Fibroblast of lung (primary cell): ENCODE results near the gene FOXA3. TPM values are rescaled to one million over a fixed set of nuclear protein-coding genes. Genes with fewer than 3 reads are reported as not detected.

ENCODE experiments used
- DNase-seq, 2 donors: peaks; one replicate each; pipeline versions ENCODE4 v3.0.0 to v3.0.0-alpha.2; 2010; ENCODE audit warnings: low read depth in 2 of 2
- H2AFZ ChIP-seq: 2 replicates; pipeline ENCODE4 v1.5.1; 2012; ENCODE audit warnings: low read length, control low read depth, inconsistent platforms
- H3K27ac ChIP-seq: 2 replicates; pipeline ENCODE4 v1.5.1; 2011; ENCODE audit warnings: low read length, control low read depth; ENCODE audit not compliant: insufficient read depth
- H3K27me3 ChIP-seq: 2 replicates; pipeline ENCODE4 v1.5.1; 2011; ENCODE audit warnings: mild to moderate bottlenecking, low read length; ENCODE audit not compliant: control insufficient read depth, insufficient read depth
- H3K36me3 ChIP-seq: 2 replicates; pipeline ENCODE4 v1.5.1; 2011; ENCODE audit warnings: low read length; ENCODE audit not compliant: control insufficient read depth, insufficient read depth
- H3K4me1 ChIP-seq: 2 replicates; pipeline ENCODE4 v1.5.1; 2011; ENCODE audit warnings: low read length; ENCODE audit not compliant: control insufficient read depth, insufficient read depth; ENCODE audit errors: extremely low read depth
- H3K4me2 ChIP-seq: 2 replicates; pipeline ENCODE4 v1.5.1; 2011; ENCODE audit warnings: low read length, control low read depth; ENCODE audit not compliant: insufficient read depth; ENCODE audit errors: extremely low read depth
- H3K4me3 ChIP-seq, 4 experiments: fragments of 200-600 bp in 1 of 4; sonication (generic) in 1 of 4; replicated peaks in 1 of 4; 2 replicates each; pipeline ENCODE4 v1.5.1; 2011 to 2016; ENCODE audit warnings: low read length in 4 of 4, low read depth in 3 of 4, mild to moderate bottlenecking in 3 of 4, control low read depth in 2 of 4, inconsistent platforms in 1 of 4, mixed read lengths in 1 of 4; ENCODE audit not compliant: insufficient read depth in 1 of 4; ENCODE audit errors: control extremely low read depth in 1 of 4
- H3K79me2 ChIP-seq: 2 replicates; pipeline ENCODE4 v1.5.1; 2012; ENCODE audit warnings: mild to moderate bottlenecking, low read length, inconsistent platforms; ENCODE audit not compliant: control insufficient read depth, insufficient read depth
- H3K9ac ChIP-seq: 2 replicates; pipeline ENCODE4 v1.5.1; 2011; ENCODE audit warnings: mild to moderate bottlenecking, low read length, control low read depth; ENCODE audit not compliant: insufficient read depth
- H3K9me3 ChIP-seq: 2 replicates; pipeline ENCODE4 v1.5.1; 2012; ENCODE audit warnings: low read depth, low read length; ENCODE audit not compliant: control insufficient read depth, insufficient read depth
- H4K20me1 ChIP-seq: 2 replicates; pipeline ENCODE4 v1.5.1; 2011; ENCODE audit warnings: low read length; ENCODE audit not compliant: control insufficient read depth, insufficient read depth; ENCODE audit errors: extremely low read depth
- CTCF ChIP-seq, 2 donors: IDR thresholded peaks in 1 of 2; conservative IDR thresholded peaks in 1 of 2; 1 replicate in 1 of 2; 2 replicates in 1 of 2; pipeline ENCODE4 v1.5.1; 2011 to 2012; ENCODE audit warnings: low read length in 2 of 2, control low read depth in 1 of 2, inconsistent platforms in 1 of 2, low read depth in 1 of 2, mild to moderate bottlenecking in 1 of 2
- EZH2 ChIP-seq: IDR thresholded peaks from 2 replicates; pipeline ENCODE4 v1.5.1; 2012; ENCODE audit warnings: low read length, control low read depth, mild to moderate bottlenecking; ENCODE audit errors: missing control alignments
- polyA plus RNA-seq, 2 donors: library from polyadenylated mRNA; depleted of rRNA in 1 of 2; stranded (reverse) in 1 of 2; unstranded in 1 of 2; fragments of >200 nt; gene quantifications; 2 replicates each; pipeline ENCODE4 v1.2.1, GENCODE V29; 2011 to 2012; ENCODE audit warnings: missing spikeins in 1 of 2
- total RNA-seq: library from RNA; depleted of rRNA; stranded (reverse); fragments of >200 nt; gene quantifications from 2 replicates; pipeline ENCODE4 v1.2.1, GENCODE V29; 2014

FOXA3 gene
- total and polyA plus RNA-seq, 2 donors (not counting 1 experiment from before 2014, with no cell fraction given): not detected

GRCh38 chr19:45854167-45854778 lies 9.9 kb upstream of the FOXA3 start:
- no peaks in the 10 kb centered on the region for H3K9me3 ChIP-seq
- peaks cover 32% of the 10 kb centered on the region for H3K36me3 ChIP-seq
- no peak overlapping the region for H2AFZ ChIP-seq
- H3K79me2 ChIP-seq: peaks cover 16% of the 10 kb centered on the region
- no peaks in the 10 kb centered on the region for H3K27me3 ChIP-seq
- no peak overlapping the region for H3K4me3 ChIP-seq
- H4K20me1 ChIP-seq: no peaks in the 10 kb centered on the region
- no peak overlapping the region for H3K27ac ChIP-seq
- DNase-seq: no peak
- no peak overlapping the region for H3K9ac ChIP-seq
- TF ChIP-seq CTCF (conservative IDR thresholded peaks at IDR 0.05 in 1 of 2, IDR thresholded peaks at IDR 0.05 in 1 of 2; ENCODE audit: low read depth in 1 of 2, low read length in 2 of 2): no peak
- no peak for TF ChIP-seq EZH2
- H3K4me1 ChIP-seq: no peaks in the 10 kb centered on the region
- H3K4me2 ChIP-seq: no peak overlapping the region

GRCh38 chr19:45860359-45861259 lies 3.5 kb upstream of the FOXA3 start:
- Histone ChIP-seq H3K4me1 (no peaks in the 10 kb centered on the region), H3K4me2 (no peak overlapping the region), H3K79me2 (peaks cover 39% of the 10 kb centered on the region), H3K27ac (no peak overlapping the region), H3K4me3 (no peak overlapping the region), H2AFZ (no peak overlapping the region), H3K9me3 (no peaks in the 10 kb centered on the region), H4K20me1 (no peaks in the 10 kb centered on the region), H3K9ac (no peak overlapping the region), H3K27me3 (peaks cover 18% of the 10 kb centered on the region), H3K36me3 (peaks cover 7% of the 10 kb centered on the region)
- no peak for DNase-seq
- no peak for TF ChIP-seq CTCF (conservative IDR thresholded peaks at IDR 0.05 in 1 of 2, IDR thresholded peaks at IDR 0.05 in 1 of 2; ENCODE audit: low read depth in 1 of 2, low read length in 2 of 2)
- TF ChIP-seq EZH2: no peak

- H3K79me2 ChIP-seq: peaks cover 32% of the 10 kb centered on the region
- peak overlapping the region; percentile 81 to 97 (median 92) for H3K4me3 ChIP-seq
- H2AFZ ChIP-seq: peak overlapping the region; percentile 51
- no peak for DNase-seq
- H3K9me3 ChIP-seq: no peaks in the 10 kb centered on the region
- peak overlapping the region; percentile 94 for H3K4me2 ChIP-seq
- no peaks in the 10 kb centered on the region for H3K4me1 ChIP-seq
- H4K20me1 ChIP-seq: no peaks in the 10 kb centered on the region
- peak overlapping the region; percentile 86 for H3K9ac ChIP-seq
- H3K27ac ChIP-seq: peak overlapping the region; percentile 88
- H3K36me3 ChIP-seq: peaks cover 7% of the 10 kb centered on the region
- peaks cover 30% of the 10 kb centered on the region for H3K27me3 ChIP-seq
- TF ChIP-seq CTCF (conservative IDR thresholded peaks at IDR 0.05 in 1 of 2, IDR thresholded peaks at IDR 0.05 in 1 of 2; ENCODE audit: low read depth in 1 of 2, low read length in 2 of 2): no peak
- TF ChIP-seq EZH2: no peak
Measured at GRCh38 chr19:45862271-45862563, 1.9 kb upstream of the FOXA3 start.
